ENCODE results near the gene ATG9B. TPM values are rescaled to one million over a fixed set of nuclear protein-coding genes. Genes with fewer than 3 reads are reported as not detected.

Gene ATG9B
- total RNA-seq, 4 donors from 2014 or later = 0.42 TPM; not detected in 3

- H3K27me3 ChIP-seq = peaks cover 0 to 2% (median 0%) of the 10 kb centered on the region in 4 donors
- H3K4me3 ChIP-seq = no peak overlapping the region
- peak overlapping the region in 2 of 4 donors; percentile 16 to 53 for H3K27ac ChIP-seq (replicated peaks in 1 of 4)
- intact Hi-C loops (cut with DNase I) = no loop called here
- H3K36me3 ChIP-seq = no peaks in the 10 kb centered on the region
- TF ChIP-seq EP300 (IDR thresholded peaks at IDR 0.05) (no peak), POLR2A (IDR thresholded peaks at IDR 0.05; ENCODE audit: low read depth) (no peak), POLR2AphosphoS5 (IDR thresholded peaks at IDR 0.05) (no peak)
- TF ChIP-seq, protein P1, sequence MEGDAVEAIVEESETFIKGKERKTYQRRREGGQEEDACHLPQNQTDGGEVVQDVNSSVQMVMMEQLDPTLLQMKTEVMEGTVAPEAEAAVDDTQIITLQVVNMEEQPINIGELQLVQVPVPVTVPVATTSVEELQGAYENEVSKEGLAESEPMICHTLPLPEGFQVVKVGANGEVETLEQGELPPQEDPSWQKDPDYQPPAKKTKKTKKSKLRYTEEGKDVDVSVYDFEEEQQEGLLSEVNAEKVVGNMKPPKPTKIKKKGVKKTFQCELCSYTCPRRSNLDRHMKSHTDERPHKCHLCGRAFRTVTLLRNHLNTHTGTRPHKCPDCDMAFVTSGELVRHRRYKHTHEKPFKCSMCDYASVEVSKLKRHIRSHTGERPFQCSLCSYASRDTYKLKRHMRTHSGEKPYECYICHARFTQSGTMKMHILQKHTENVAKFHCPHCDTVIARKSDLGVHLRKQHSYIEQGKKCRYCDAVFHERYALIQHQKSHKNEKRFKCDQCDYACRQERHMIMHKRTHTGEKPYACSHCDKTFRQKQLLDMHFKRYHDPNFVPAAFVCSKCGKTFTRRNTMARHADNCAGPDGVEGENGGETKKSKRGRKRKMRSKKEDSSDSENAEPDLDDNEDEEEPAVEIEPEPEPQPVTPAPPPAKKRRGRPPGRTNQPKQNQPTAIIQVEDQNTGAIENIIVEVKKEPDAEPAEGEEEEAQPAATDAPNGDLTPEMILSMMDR (IDR thresholded peaks at IDR 0.05) = no peak
- H3K4me1 ChIP-seq = peaks cover 80 to 100% (median 100%) of the 10 kb centered on the region in 4 donors
- DNase-seq (ENCODE audit: extremely low spot score) = no peak
- H3K9me3 ChIP-seq = no peaks in the 10 kb centered on the region
- 57% methylated on average over 7 of the region's 16 CpGs for WGBS
Observed at GRCh38 chr7:150968734-150969372, 55.4 kb downstream of the ATG9B start.

DNA sequence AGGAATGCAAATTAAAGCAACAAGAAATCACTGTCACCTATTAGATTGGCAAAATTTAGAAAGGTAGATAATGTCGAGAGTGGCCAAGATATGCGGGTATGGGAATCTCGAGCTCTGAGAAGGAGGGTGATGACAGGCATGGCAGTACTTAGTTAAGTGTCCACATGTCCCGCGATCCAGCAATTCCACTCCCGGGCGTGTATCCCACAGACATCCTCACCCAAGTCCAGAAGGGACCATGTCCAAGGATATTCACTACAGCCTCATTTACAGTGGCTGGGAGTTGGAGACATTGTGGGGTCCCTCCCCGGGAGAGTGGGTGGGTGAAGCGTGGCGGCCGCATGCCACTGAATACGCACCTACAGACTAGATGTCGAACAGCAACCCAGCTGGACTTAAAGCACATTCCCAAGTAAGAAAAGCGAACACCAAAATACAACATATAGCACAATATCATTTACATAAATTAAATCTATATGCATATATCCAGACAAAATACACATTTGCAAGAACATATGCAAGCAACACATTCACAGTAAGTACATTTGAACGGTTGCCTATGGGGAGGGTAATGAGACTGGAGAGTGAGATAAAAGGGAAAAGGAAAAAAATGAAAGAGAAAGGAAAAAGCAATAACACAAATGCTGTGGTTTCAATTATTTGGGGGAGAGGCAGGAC, 56.1 kb downstream of the ATG9B start:
- peaks cover 81 to 100% (median 100%) of the 10 kb centered on the region in 4 donors for H3K4me1 ChIP-seq
- WGBS = 86% methylated on average over 15 of the region's 15 CpGs
- peaks cover 0 to 7% (median 0%) of the 10 kb centered on the region in 4 donors for H3K27me3 ChIP-seq
- no peak overlapping the region for H3K4me3 ChIP-seq
- DNase-seq (ENCODE audit: extremely low spot score) = no peak
- H3K36me3 ChIP-seq = no peaks in the 10 kb centered on the region
- H3K9me3 ChIP-seq = no peaks in the 10 kb centered on the region
- TF ChIP-seq POLR2A (IDR thresholded peaks at IDR 0.05; ENCODE audit: low read depth) = no peak
- TF ChIP-seq, protein P1 (IDR thresholded peaks at IDR 0.05) = no peak
- no peak for TF ChIP-seq EP300 (IDR thresholded peaks at IDR 0.05)
- TF ChIP-seq POLR2AphosphoS5 (IDR thresholded peaks at IDR 0.05) = no peak
- intact Hi-C loops (cut with DNase I) = no loop called here
- H3K27ac ChIP-seq (replicated peaks in 1 of 4) = peak overlapping the region in 2 of 4 donors; percentile 2 to 53

- Histone ChIP-seq H3K4me3 (no peak overlapping the region), H3K36me3 (no peaks in the 10 kb centered on the region), H3K4me1 (peaks cover 82 to 100% (median 100%) of the 10 kb centered on the region in 4 donors), H3K9me3 (no peaks in the 10 kb centered on the region), H3K27ac (replicated peaks in 1 of 4) (peak overlapping the region; percentile 2 to 46 (median 12)), H3K27me3 (peaks cover 0 to 9% (median 0%) of the 10 kb centered on the region in 4 donors)
- intact Hi-C loops (cut with DNase I) = no loop called here
- TF ChIP-seq, protein P1 (IDR thresholded peaks at IDR 0.05) = no peak
- no peak for DNase-seq (ENCODE audit: extremely low spot score)
- WGBS = 44% methylated on average over 6 of the region's 6 CpGs
Observed at GRCh38 chr7:150967349-150967748, 56.9 kb downstream of the ATG9B start.

DNA sequence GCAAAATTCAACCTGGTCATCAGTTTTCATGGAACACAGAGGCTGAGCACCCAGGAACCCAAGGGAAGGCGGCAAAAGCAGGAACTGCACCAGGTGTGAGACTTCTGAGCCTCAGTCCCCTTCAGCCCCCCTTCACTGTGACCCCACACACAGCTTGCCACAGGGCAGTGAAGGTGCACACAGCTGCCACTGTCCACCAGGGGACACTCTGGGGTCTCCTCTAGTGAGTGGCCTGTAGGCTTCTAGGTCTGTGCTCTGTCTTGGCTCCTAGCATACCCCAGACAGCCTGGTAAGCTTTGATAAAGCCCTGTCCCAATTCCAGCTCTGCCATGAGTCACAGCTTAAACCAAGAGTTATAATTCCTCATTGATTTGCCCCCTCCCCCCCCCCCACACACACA, 58.3 kb downstream of the ATG9B start:
- Histone ChIP-seq H3K27ac (replicated peaks in 1 of 4) (peak overlapping the region; percentile 64 to 82 (median 80)), H3K36me3 (no peaks in the 10 kb centered on the region), H3K4me1 (peaks cover 82 to 100% (median 100%) of the 10 kb centered on the region in 4 donors), H3K4me3 (no peak overlapping the region), H3K27me3 (peaks cover 0 to 9% (median 0%) of the 10 kb centered on the region in 4 donors), H3K9me3 (no peaks in the 10 kb centered on the region)
- no peak for TF ChIP-seq EP300 (IDR thresholded peaks at IDR 0.05)
- TF ChIP-seq, protein P1 (IDR thresholded peaks at IDR 0.05) = peak in 1 of 3 experiments; percentile 32
- no peak for TF ChIP-seq POLR2AphosphoS5 (IDR thresholded peaks at IDR 0.05)
- TF ChIP-seq POLR2A (IDR thresholded peaks at IDR 0.05; ENCODE audit: low read depth) = no peak
- intact Hi-C loops (cut with DNase I) = no loop called here
- 80% methylated on average over 1 of the region's 1 CpG for WGBS
- DNase-seq (ENCODE audit: extremely low spot score) = no peak

All from esophagus muscularis mucosa (tissue), 4 donors.